Umbilical cord (tissue), 2 donors: ENCODE results near the gene BNIP3. TPM values are rescaled to one million over a fixed set of nuclear protein-coding genes. Genes with fewer than 3 reads are reported as not detected.

Source experiments
- DNase-seq: peaks from one replicate; pipeline ENCODE4 v3.0.0-alpha.2; 2015; ENCODE audit warnings: low spot score
- total RNA-seq: library from RNA; depleted of rRNA; stranded (reverse); fragments of >200 nt; gene quantifications from one replicate; pipeline ENCODE4 v1.2.3, GENCODE V29; 2014; ENCODE audit warnings: low replicate concordance; ENCODE audit not compliant: insufficient read depth

The BNIP3 gene
- total RNA-seq, 1 donor from 2014 or later: 162 TPM

- DNase-seq: no peak
Measured at GRCh38 chr10:131978366-131978765, 3.4 kb downstream of the BNIP3 start.

DNA sequence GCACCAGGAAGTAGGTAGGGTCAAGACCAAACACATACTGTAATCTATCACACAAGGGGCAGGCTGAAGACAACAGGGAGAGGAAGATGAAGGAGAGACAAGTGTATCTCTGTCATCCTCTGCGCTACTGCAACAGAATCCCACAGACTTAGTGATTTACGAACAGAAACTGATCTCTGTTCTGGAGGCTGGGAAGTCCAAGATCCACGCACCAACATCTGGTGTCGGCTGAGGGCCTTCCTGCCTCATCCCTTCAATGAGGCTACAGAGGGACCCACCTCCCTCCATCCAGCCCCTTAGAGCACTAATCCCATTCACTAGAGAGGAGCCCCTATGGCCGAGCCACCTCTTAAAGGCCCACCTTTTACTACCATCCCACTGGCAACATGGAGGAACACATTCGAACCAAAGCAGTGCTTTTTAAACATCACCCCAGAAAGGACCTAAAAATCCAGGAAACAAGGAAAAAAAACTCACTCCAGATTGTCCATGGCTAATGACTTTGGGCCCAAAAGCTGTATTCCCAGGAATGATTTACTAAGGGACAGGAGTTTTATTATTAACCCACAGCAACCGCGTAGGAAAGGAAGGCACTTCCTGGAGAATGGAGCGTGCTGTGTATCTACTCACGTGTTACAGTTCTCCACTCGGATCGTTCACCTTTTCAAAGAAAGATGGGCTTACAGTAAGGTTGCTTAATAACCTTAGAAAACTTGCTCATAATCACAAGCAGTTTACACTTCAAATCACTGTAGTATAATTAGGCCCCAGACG is 4.2 kb downstream of the BNIP3 start:
- DNase-seq: no peak

- DNase-seq: no peak
Measured at GRCh38 chr10:131975796-131976195, 5.9 kb downstream of the BNIP3 start.

- DNase-seq: no peak
Measured at GRCh38 chr10:131975003-131975402, 6.7 kb downstream of the BNIP3 start.

GRCh38 chr10:131974034-131974817 is 7.5 kb downstream of the BNIP3 start:
- no peak for DNase-seq

DNA sequence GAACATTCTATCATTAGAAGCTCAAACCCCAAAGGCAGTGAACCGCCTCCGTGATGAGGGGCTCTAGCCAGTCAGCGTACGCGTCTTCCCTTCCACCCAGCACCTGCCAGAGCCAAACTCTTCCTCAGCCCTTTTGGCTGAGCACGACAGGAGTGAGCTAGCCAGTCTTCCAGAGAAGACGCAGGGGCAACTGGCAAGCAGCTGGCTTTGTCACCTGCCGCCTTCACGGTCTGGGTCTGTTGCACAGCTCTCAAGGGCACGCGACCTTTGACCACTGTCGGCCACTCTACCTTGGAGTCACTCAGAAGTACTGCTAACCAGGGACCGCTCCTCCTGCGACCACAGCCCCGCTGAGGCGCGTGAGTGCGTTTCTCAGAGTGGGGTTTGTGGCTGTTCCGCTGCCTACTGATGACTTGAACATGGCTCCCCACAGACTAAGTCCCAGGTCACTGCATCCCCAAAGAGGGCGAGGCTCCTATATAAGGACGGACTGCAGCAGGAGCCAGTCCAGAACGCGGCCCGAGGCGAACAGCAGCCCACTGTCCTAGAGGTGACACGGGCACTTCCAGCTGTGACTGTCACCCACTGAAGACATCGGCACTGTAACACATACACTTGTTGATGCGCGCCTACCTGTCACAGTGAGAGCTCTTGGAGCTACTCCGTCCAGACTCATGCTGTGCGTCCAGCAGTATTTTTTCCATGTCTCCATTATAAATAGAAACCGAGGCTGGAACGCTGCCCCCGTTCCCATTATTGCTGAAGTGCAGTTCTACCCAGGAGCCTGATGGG is 8.4 kb downstream of the BNIP3 start:
- no peak for DNase-seq

- no peak for DNase-seq
Measured at GRCh38 chr10:131972474-131973071, 9.2 kb downstream of the BNIP3 start.

GRCh38 chr10:131971591-131971990 is 10.1 kb downstream of the BNIP3 start:
- no peak for DNase-seq

DNA sequence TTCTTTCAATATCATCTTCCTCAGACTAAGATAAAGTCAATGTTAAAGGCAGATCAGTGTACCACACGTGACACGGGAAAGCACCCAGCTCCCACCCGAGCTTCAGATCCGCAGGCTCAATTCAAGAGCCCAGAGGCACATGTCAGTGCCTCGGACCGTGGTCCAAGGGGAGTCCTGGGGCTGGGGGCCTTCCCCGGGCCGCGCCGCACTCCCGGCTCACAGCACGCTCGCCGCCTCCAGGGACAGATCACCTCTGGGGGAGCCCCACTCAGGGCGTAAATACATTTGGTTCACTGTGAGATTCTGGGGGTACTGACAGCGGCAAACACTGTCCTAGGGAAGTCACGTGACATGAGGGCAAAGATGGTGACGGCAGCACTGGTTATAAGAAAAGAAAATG is 10.8 kb downstream of the BNIP3 start:
- no peak for DNase-seq

GRCh38 chr10:131968949-131969348 is 12.8 kb downstream of the BNIP3 start:
- no peak for DNase-seq

DNA sequence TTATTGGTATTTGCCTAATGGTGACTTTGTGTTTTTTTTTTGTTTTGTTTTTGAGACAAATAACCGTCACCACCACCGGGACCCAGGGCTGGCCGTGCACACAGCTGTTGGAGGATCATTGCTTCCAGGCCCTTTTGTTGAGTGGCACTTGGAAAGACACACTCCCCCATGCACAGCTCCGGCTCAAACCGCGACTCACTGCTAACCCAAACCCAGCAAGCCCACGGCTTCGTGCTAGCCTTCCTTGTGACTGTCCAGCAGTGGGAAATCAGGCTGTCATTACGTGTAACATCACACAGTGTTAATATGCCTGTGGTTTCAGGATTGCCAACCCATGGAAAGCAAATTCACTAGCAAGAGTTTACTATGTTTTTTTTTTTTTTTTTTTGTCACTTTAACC is 17.4 kb downstream of the BNIP3 start:
- DNase-seq: no peak

DNA sequence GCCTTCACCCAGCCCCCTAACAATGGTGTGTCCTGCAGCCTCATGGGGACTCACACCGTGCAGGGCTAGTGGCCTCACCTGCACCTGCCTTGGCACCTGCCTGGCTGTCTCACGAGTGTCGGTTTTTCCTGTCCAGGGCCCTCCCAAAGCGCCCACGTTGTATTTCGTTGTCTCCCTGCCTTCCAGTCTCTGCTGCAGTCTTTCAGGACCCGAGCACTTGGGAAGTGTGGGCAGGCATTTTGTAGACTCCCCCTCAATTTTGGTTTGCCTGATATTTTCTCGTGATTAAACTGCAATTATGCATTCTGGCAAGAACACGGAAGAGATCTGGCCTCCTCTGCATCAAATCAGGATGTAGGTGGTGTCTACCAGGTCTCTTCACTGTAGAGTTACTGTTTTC is 17.9 kb downstream of the BNIP3 start:
- DNase-seq: no peak

DNA sequence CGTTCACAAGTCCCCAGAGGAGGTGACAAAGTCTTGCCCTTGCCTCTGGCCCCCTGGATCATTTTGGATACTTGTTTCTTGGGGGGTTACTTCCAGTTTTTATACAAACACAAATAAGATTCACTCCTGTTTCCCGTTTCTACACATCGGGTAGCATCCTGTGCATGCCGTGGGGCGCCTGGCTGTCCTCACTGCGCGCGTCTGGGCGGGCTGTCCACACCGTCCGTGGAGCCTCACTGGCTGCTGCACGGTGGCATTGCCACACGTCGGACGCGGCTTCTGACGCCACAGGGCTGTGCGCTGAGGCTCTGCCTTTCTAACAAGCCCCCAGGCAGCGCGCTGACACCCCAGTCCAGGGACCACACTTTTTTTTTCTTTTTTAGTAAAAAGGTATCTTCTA is 18.4 kb downstream of the BNIP3 start:
- no peak for DNase-seq

DNA sequence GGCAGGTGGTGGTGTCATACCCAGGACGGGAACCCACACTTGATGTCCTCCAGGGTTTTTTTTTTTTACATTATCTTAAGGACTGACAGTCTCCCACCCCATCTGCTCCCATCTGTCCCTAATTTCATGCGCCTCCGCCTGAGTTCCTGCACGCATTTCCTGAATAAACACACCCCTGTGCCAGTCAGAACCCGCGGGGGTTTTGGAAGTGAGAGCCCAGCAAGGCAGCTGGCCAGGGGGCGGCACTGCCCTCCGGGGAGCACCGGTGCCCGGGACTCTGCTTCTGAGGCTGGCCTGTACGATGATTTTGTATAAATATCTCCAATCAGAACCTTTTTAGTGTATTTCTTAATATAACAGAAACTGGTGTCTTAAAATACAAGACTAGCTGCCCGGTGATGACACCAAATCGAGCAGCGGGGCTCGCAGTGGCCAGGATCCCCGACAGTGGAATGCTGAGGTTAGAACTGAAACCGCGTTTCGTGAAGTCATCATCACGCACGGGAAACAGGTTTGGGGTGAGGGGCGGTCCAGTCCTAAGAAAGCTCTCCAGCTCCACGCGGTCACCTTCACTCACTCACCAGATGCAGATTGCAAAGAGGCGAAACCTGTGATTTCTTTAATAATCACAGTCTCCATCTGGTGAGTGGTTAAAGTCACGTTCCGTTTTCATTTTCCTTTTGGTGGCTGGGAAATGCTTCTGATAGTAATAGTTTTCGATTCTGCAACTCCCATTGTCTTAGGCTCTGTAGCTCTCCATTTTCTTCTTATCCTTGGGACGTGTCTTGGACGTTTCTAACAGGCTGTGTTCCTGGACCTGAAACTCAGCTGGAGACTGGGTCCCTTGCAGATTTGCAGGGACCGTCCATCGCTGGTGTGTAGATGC is 19.7 kb downstream of the BNIP3 start:
- no peak for DNase-seq

DNA sequence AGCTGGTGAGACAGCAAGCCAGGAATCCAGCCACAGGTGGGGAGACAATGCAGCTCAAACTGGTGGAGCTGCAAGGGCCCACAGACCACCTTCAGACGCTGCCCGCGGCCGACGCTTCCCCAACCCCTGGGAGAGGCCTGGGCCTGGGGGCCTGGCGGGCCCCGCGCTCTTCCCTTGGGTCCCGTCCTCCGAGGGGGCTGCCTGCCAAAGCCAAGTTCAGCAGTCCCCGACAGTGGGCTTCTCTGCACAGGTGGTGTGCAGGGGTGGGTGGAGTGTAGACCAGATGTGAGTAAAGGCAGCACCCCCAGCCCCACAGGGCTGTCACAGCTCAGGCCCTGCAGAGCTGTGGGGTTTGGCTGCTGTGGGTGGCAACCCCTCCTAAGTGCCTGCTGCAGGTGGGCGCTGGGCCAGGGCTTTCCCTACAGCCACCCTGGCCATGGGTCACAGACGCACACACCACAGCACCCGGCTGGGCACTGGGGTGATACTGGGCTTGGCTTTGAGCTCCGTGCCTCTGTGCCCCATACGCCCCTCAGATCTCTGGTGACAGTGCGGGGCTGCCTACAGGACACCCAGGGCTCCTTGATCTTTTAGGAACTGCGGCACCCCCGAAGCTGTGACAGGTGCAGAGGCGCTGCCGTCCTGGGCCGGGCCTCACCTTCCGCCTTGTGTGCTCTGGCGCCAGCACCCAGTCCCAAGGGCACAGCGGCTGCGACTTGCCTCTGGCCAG is 20.5 kb downstream of the BNIP3 start:
- DNase-seq: no peak

- no peak for DNase-seq
Measured at GRCh38 chr10:131960631-131961046, 21.1 kb downstream of the BNIP3 start.

- DNase-seq: no peak
Measured at GRCh38 chr10:131959841-131960240, 21.9 kb downstream of the BNIP3 start.

DNA sequence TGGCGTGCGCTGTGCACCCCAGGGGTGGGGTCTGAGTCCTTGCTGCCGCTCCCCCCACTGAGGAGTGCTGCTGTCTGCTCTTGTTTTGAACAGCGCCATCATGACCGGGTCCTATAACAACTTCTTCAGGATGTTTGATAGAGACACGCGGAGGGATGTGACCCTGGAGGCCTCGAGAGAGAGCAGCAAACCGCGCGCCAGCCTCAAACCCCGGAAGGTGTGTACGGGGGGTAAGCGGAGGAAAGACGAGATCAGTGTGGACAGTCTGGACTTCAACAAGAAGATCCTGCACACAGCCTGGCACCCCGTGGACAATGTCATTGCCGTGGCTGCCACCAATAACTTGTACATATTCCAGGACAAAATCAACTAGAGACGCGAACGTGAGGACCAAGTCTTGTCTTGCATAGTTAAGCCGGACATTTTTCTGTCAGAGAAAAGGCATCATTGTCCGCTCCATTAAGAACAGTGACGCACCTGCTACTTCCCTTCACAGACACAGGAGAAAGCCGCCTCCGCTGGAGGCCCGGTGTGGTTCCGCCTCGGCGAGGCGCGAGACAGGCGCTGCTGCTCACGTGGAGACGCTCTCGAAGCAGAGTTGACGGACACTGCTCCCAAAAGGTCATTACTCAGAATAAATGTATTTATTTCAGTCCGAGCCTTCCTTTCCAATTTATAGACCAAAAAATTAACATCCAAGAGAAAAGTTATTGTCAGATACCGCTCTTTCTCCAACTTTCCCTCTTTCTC is 26.0 kb downstream of the BNIP3 start:
- no peak for DNase-seq

GRCh38 chr10:131954356-131954965 is 27.3 kb downstream of the BNIP3 start:
- no peak for DNase-seq
